Pancreas (tissue), 10 donors: Measurements from ENCODE around the gene FNDC3A. TPM values are rescaled to one million over a fixed set of nuclear protein-coding genes. Genes with fewer than 3 reads are reported as not detected.
A peak's percentile ranks its signal among the peaks of the same experiment; 100 is the strongest.

Source experiments
- ATAC-seq, 4 donors: fragments of 200-7000 bp; cut with Tn5 transposase; one replicate each; pipeline versions ENCODE4 v1.8.0 to v1.9.1; 2020; ENCODE audit warnings: mild to moderate bottlenecking in 4 of 4, moderate library complexity in 4 of 4
- DNase-seq, 6 donors: peaks; one replicate each; pipeline ENCODE4 v3.0.0-alpha.2; 2020
- FAIRE-seq: peaks from 2 replicates; lab custom pipeline; 2012; peaks lifted over from hg19 to GRCh38; lab: Jason Lieb, UNC
- H3K27ac ChIP-seq, 4 donors: fragments of 200-600 bp; sonication (generic); 1 replicate in 3 of 4; 2 replicates in 1 of 4; pipeline versions ENCODE4 v1.5.0 to v1.8.0; 2020
- H3K27me3 ChIP-seq, 4 donors: fragments of 200-600 bp; one replicate each; pipeline ENCODE4 v1.8.0; 2021
- H3K36me3 ChIP-seq, 3 donors: fragments of 200-600 bp; sonication (generic) in 1 of 3; one replicate each; pipeline versions ENCODE4 v1.5.0 to v1.8.0; 2020 to 2021
- H3K4me1 ChIP-seq, 3 donors: fragments of 200-600 bp; one replicate each; pipeline ENCODE4 v1.8.0; 2021
- H3K4me3 ChIP-seq, 4 donors: fragments of 200-600 bp; sonication (generic) in 2 of 4; one replicate each; pipeline versions ENCODE4 v1.5.0 to v1.8.0; 2020 to 2021
- H3K9me3 ChIP-seq, 4 donors: fragments of 200-600 bp; one replicate each; pipeline ENCODE4 v1.8.0; 2021
- CTCF ChIP-seq, 4 donors: fragments of 200-600 bp; sonication (generic) in 3 of 4; IDR thresholded peaks; one replicate each; pipeline versions ENCODE4 v1.5.0 to v1.8.0; 2021; ENCODE audit warnings: antibody characterized with exemption in 4 of 4
- WGBS, 2 donors: extraction: QIAGEN DNeasy Blood & Tissue Kit; methylation state at CpG; one replicate each; pipeline ENCODE4 v1.1.7; 2013; 5-methylcytosine and 5-hydroxymethylcytosine counted together
- intact Hi-C, 3 donors: fragments of 100-400 bp; cut with DNase I; formaldehyde crosslinking; loops; one replicate each; pipeline versions ENCODE4 v1.11.1 to v1.14.2; 2022
- polyA plus RNA-seq, 2 donors: library from polyadenylated mRNA; stranded (reverse); fragments of 200-250 nt; gene quantifications; one replicate each; pipeline ENCODE4 v1.2.3, GENCODE V29; 2013
- total RNA-seq, 6 donors: library from RNA; stranded (reverse); fragmentation: NEBNext Ultra II Directional in 4 of 6; extraction: Animal tissue kit (Norgen Biotek cat#: 25700) in 4 of 6; gene quantifications; one replicate each; pipeline versions ENCODE4 v1.2.1 to v1.2.4, GENCODE V29; 2021 to 2023
- donor health status: healthy with polysubstance abuse.
- donor health status: DM: no; HTN: no; CAD: no; lungs with moderate emphysema.
- donor health status: DM: no; HTN: no; CAD: no.
- donor health status: control.
- donor health status: control.
- donor health status: Bipolar disorder and iron deficiency.
- donor health status: DM: yes; HTN: yes; CAD: no.
- donor health status: DM: no; HTN: no; CAD: no.
- donor health status: DM: no; HTN: no; CAD: no.
- donor health status: DM: yes; HTN: yes; CAD: no.

FNDC3A gene
- total and polyA plus RNA-seq, 8 donors = 22.4 to 65.5 (median 47.2) TPM

- intact Hi-C loops = no loop called here
- Histone ChIP-seq H3K9me3 (no peaks in the 10 kb centered on the region), H3K27ac (no peak overlapping the region), H3K4me1 (peaks cover 0 to 4% (median 0%) of the 10 kb centered on the region in 3 donors), H3K36me3 (peaks cover 0 to 25% (median 9%) of the 10 kb centered on the region in 3 donors), H3K27me3 (no peaks in the 10 kb centered on the region), H3K4me3 (no peak overlapping the region)
- 94 to 95% methylated on average over 5 of the region's 5 CpGs for WGBS, 2 donors
- ATAC-seq = no peak
- FAIRE-seq = no peak
- no peak for TF ChIP-seq CTCF (IDR thresholded peaks at IDR 0.05)
- DNase-seq = no peak
Measured at GRCh38 chr13:49210669-49211068, 235.0 kb downstream of the FNDC3A start.

- Histone ChIP-seq H3K4me3 (no peak overlapping the region), H3K36me3 (no peaks in the 10 kb centered on the region), H3K9me3 (no peaks in the 10 kb centered on the region), H3K27ac (no peak overlapping the region), H3K27me3 (no peaks in the 10 kb centered on the region), H3K4me1 (peaks cover 0 to 4% (median 0%) of the 10 kb centered on the region in 3 donors)
- ATAC-seq (peak in 2 of 4 donors; percentile 21 to 27), FAIRE-seq (no peak), DNase-seq (no peak)
- WGBS, 2 donors = 28 to 29% methylated on average over 1 of the region's 1 CpG
- TF ChIP-seq CTCF (IDR thresholded peaks at IDR 0.05) = no peak
- intact Hi-C loops = no loop called here
Measured at GRCh38 chr13:49213539-49213938, 237.8 kb downstream of the FNDC3A start.

- WGBS, 2 donors = 60 to 65% methylated on average over 6 of the region's 6 CpGs
- ATAC-seq (peak in 2 of 4 donors; percentile 4 to 29), FAIRE-seq (no peak), DNase-seq (no peak)
- H3K9me3 ChIP-seq = no peaks in the 10 kb centered on the region
- TF ChIP-seq CTCF (IDR thresholded peaks at IDR 0.05) = no peak
- intact Hi-C loops = no loop called here
- peak overlapping the region in 1 of 4 donors; percentile 8 for H3K27ac ChIP-seq
- H3K36me3 ChIP-seq = no peaks in the 10 kb centered on the region
- no peak overlapping the region for H3K4me3 ChIP-seq
- H3K4me1 ChIP-seq = peaks cover 0 to 4% (median 0%) of the 10 kb centered on the region in 3 donors
- H3K27me3 ChIP-seq = peaks cover 0 to 2% (median 0%) of the 10 kb centered on the region in 4 donors
Measured at GRCh38 chr13:49213997-49214916, 238.5 kb downstream of the FNDC3A start.

- FAIRE-seq (no peak), ATAC-seq (peak; percentile 42 to 67 (median 64)), DNase-seq (peak in 1 of 6 donors; percentile 35)
- Histone ChIP-seq H3K4me3 (no peak overlapping the region), H3K4me1 (peaks cover 0 to 4% (median 0%) of the 10 kb centered on the region in 3 donors), H3K27ac (peak overlapping the region in 1 of 4 donors; percentile 8), H3K36me3 (no peaks in the 10 kb centered on the region), H3K9me3 (no peaks in the 10 kb centered on the region), H3K27me3 (peaks cover 0 to 6% (median 0%) of the 10 kb centered on the region in 4 donors)
- TF ChIP-seq CTCF (IDR thresholded peaks at IDR 0.05) = no peak
- intact Hi-C loops = no loop called here
- 46 to 47% methylated on average over 6 of the region's 6 CpGs for WGBS, 2 donors
Measured at GRCh38 chr13:49214917-49215376, 239.2 kb downstream of the FNDC3A start.
